ENCODE measurements around the gene IER2. TPM values are rescaled to one million over a fixed set of nuclear protein-coding genes. Genes with fewer than 3 reads are reported as not detected.

Gene IER2
- total and polyA plus RNA-seq, 9 of the 15 experiments (the other 6 are each of a cell fraction or from before 2014, with no cell fraction given), result 4.5 to 205 (median 23.7) TPM

- peak; percentile 90 for TF ChIP-seq TOE1 (IDR thresholded peaks at IDR 0.05; ENCODE audit: borderline replicate concordance)
- TF ChIP-seq TOE1 (CRISPR knock-in tag; IDR thresholded peaks at IDR 0.05; ENCODE audit: borderline replicate concordance, low read depth), result no peak
- no peak for TF ChIP-seq NFYB (IDR thresholded peaks at IDR 0.05; ENCODE audit: extremely low read depth, insufficient read length)
- TF ChIP-seq ZKSCAN8 (CRISPR knock-in tag; IDR thresholded peaks at IDR 0.05), result peak; percentile 60; the same call in 1 of the 2 replicates
- peak; percentile 98 for TF ChIP-seq TEAD4 (IDR thresholded peaks at IDR 0.05; ENCODE audit: low read length)
- no peak for TF ChIP-seq TEAD4 (CRISPR knock-in tag; IDR thresholded peaks at IDR 0.05; ENCODE audit: borderline replicate concordance)
- peak; percentile 49; the same call in 1 of the 2 replicates for TF ChIP-seq GMEB1 (CRISPR knock-in tag; IDR thresholded peaks at IDR 0.05)
- peak; percentile 87 to 98; a peak in 3 of 4 replicates for TF ChIP-seq UBTF (IDR thresholded peaks at IDR 0.05; ENCODE audit: borderline replicate concordance in 1 of 2, low read depth in 2 of 2, low read length in 2 of 2)
- TF ChIP-seq CREM (IDR thresholded peaks at IDR 0.05; ENCODE audit: low read depth), result peak; percentile 78
- peak; percentile 84 for TF ChIP-seq USF2 (CRISPR knock-in tag; IDR thresholded peaks at IDR 0.05)
- TF ChIP-seq ZFP36 (IDR thresholded peaks at IDR 0.05; ENCODE audit: low read depth, low read length, partially characterized antibody), result peak; percentile 7
- TF ChIP-seq HOMEZ (CRISPR knock-in tag; IDR thresholded peaks at IDR 0.05), result peak; percentile 25; the same call in 1 of the 2 replicates
- TF ChIP-seq TRIM28 (IDR thresholded peaks at IDR 0.05), result peak; percentile 22; the same call in 1 of the 2 replicates
- no peak for TF ChIP-seq NFIX (CRISPR knock-in tag; IDR thresholded peaks at IDR 0.05; ENCODE audit: low read depth)
- no peak for TF ChIP-seq HOXB6 (CRISPR knock-in tag; IDR thresholded peaks at IDR 0.05; ENCODE audit: borderline replicate concordance)
- TF ChIP-seq HNRNPUL1 (IDR thresholded peaks at IDR 0.05; ENCODE audit: low read length), result no peak
- no peak for TF ChIP-seq CEBPG (CRISPR knock-in tag; IDR thresholded peaks at IDR 0.05)
- no peak for TF ChIP-seq CEBPG (tag; conservative IDR thresholded peaks at IDR 0.05 in 1 of 2, IDR thresholded peaks at IDR 0.05 in 1 of 2)
- TF ChIP-seq ZNF436 (CRISPR knock-in tag; IDR thresholded peaks at IDR 0.05), result peak; percentile 44; the same call in 1 of the 2 replicates
- TF ChIP-seq ZNF408 (CRISPR knock-in tag; IDR thresholded peaks at IDR 0.05; ENCODE audit: low read depth), result no peak
Measured at GRCh38 chr19:13102666-13103580, 47.3 kb upstream of the IER2 start, which contains the start of gene LYL1 (continued).
